Neuron (in vitro differentiated cells): ENCODE results near the gene GIGYF2.

Source experiments
- H2AFZ ChIP-seq: one replicate; pipeline ENCODE4 v1.6.1; 2013; ENCODE audit warnings: low read depth, mild to moderate bottlenecking, inconsistent platforms, low read length, moderate library complexity
- H3K27me3 ChIP-seq: one replicate; pipeline ENCODE4 v1.6.1; 2013; ENCODE audit warnings: low read length; ENCODE audit not compliant: insufficient read depth
- H3K36me3 ChIP-seq: one replicate; pipeline ENCODE4 v1.6.1; 2013; ENCODE audit warnings: low read length; ENCODE audit not compliant: insufficient read depth
- H3K4me1 ChIP-seq: one replicate; pipeline ENCODE4 v1.6.1; 2013; ENCODE audit warnings: low read length; ENCODE audit not compliant: insufficient read depth
- H3K4me3 ChIP-seq: 2 replicates; pipeline ENCODE4 v1.5.1; 2013; ENCODE audit warnings: mild to moderate bottlenecking, low read length, moderate library complexity
- H3K9me3 ChIP-seq: one replicate; pipeline ENCODE4 v1.6.1; 2013; ENCODE audit warnings: low read length

The GIGYF2 gene

GRCh38 chr2:232744963-232745362 is 47.8 kb downstream of the GIGYF2 start:
- H3K36me3 ChIP-seq, result peaks cover 37% of the 10 kb centered on the region

GRCh38 chr2:232748038-232748437 is 50.9 kb downstream of the GIGYF2 start:
- no peak overlapping the region for H3K4me3 ChIP-seq

More at GRCh38 chr2:232744963-232745362, 47.8 kb downstream of the GIGYF2 start:
- no peaks in the 10 kb centered on the region for H3K27me3 ChIP-seq
- no peak overlapping the region for H3K4me3 ChIP-seq
- H3K9me3 ChIP-seq, result no peaks in the 10 kb centered on the region
- H3K4me1 ChIP-seq, result no peaks in the 10 kb centered on the region
- no peak overlapping the region for H2AFZ ChIP-seq

GRCh38 chr2:232749331-232749730 is 52.2 kb downstream of the GIGYF2 start:
- H3K9me3 ChIP-seq, result no peaks in the 10 kb centered on the region
- H3K4me1 ChIP-seq, result no peaks in the 10 kb centered on the region
- no peaks in the 10 kb centered on the region for H3K27me3 ChIP-seq
- peaks cover 58% of the 10 kb centered on the region for H3K36me3 ChIP-seq
- no peak overlapping the region for H2AFZ ChIP-seq
- no peak overlapping the region for H3K4me3 ChIP-seq

More at GRCh38 chr2:232748038-232748437, 50.9 kb downstream of the GIGYF2 start:
- Histone ChIP-seq H3K27me3 (no peaks in the 10 kb centered on the region), H3K4me1 (no peaks in the 10 kb centered on the region), H3K36me3 (peaks cover 54% of the 10 kb centered on the region), H2AFZ (no peak overlapping the region), H3K9me3 (no peaks in the 10 kb centered on the region)

GRCh38 chr2:232750135-232750671 is 53.1 kb downstream of the GIGYF2 start:
- Histone ChIP-seq H3K9me3 (no peaks in the 10 kb centered on the region), H3K27me3 (no peaks in the 10 kb centered on the region), H2AFZ (no peak overlapping the region), H3K4me3 (no peak overlapping the region), H3K4me1 (no peaks in the 10 kb centered on the region), H3K36me3 (peaks cover 62% of the 10 kb centered on the region)

GRCh38 chr2:232757905-232758304 is 60.8 kb downstream of the GIGYF2 start:
- no peaks in the 10 kb centered on the region for H3K9me3 ChIP-seq
- H3K4me1 ChIP-seq, result no peaks in the 10 kb centered on the region
- H3K27me3 ChIP-seq, result no peaks in the 10 kb centered on the region
- H3K4me3 ChIP-seq, result no peak overlapping the region
- peaks cover 52% of the 10 kb centered on the region for H3K36me3 ChIP-seq
- no peak overlapping the region for H2AFZ ChIP-seq

- Histone ChIP-seq H3K9me3 (no peaks in the 10 kb centered on the region), H3K4me3 (no peak overlapping the region), H3K27me3 (no peaks in the 10 kb centered on the region), H2AFZ (no peak overlapping the region), H3K4me1 (no peaks in the 10 kb centered on the region), H3K36me3 (peaks cover 49% of the 10 kb centered on the region)
These were observed 64.3 kb downstream of the GIGYF2 start for GRCh38 chr2:232761301-232761907.

- Histone ChIP-seq H3K4me1 (no peaks in the 10 kb centered on the region), H3K4me3 (no peak overlapping the region), H3K27me3 (no peaks in the 10 kb centered on the region), H3K9me3 (no peaks in the 10 kb centered on the region), H2AFZ (no peak overlapping the region), H3K36me3 (peaks cover 49% of the 10 kb centered on the region)
These were observed 70.7 kb downstream of the GIGYF2 start for GRCh38 chr2:232767866-232768265.

GRCh38 chr2:232770207-232770606 is 73.1 kb downstream of the GIGYF2 start:
- Histone ChIP-seq H2AFZ (no peak overlapping the region), H3K4me1 (no peaks in the 10 kb centered on the region), H3K36me3 (peaks cover 36% of the 10 kb centered on the region), H3K27me3 (no peaks in the 10 kb centered on the region), H3K4me3 (no peak overlapping the region), H3K9me3 (no peaks in the 10 kb centered on the region)

GRCh38 chr2:232771870-232772269 is 74.7 kb downstream of the GIGYF2 start:
- Histone ChIP-seq H3K4me1 (peaks cover 6% of the 10 kb centered on the region), H3K4me3 (no peak overlapping the region), H3K36me3 (peaks cover 31% of the 10 kb centered on the region)

GRCh38 chr2:232772531-232772930 is 75.4 kb downstream of the GIGYF2 start:
- Histone ChIP-seq H3K36me3 (peaks cover 27% of the 10 kb centered on the region), H3K4me1 (peaks cover 6% of the 10 kb centered on the region), H3K4me3 (no peak overlapping the region)

More at GRCh38 chr2:232771870-232772269, 74.7 kb downstream of the GIGYF2 start:
- Histone ChIP-seq H3K9me3 (no peaks in the 10 kb centered on the region), H3K27me3 (no peaks in the 10 kb centered on the region), H2AFZ (no peak overlapping the region)

GRCh38 chr2:232773815-232774214 is 76.7 kb downstream of the GIGYF2 start:
- Histone ChIP-seq H3K36me3 (peaks cover 19% of the 10 kb centered on the region), H2AFZ (no peak overlapping the region), H3K4me1 (peaks cover 6% of the 10 kb centered on the region), H3K4me3 (no peak overlapping the region), H3K27me3 (no peaks in the 10 kb centered on the region), H3K9me3 (no peaks in the 10 kb centered on the region)

More at GRCh38 chr2:232772531-232772930, 75.4 kb downstream of the GIGYF2 start:
- Histone ChIP-seq H3K9me3 (no peaks in the 10 kb centered on the region), H2AFZ (no peak overlapping the region), H3K27me3 (no peaks in the 10 kb centered on the region)

GRCh38 chr2:232776435-232776834 is 79.3 kb downstream of the GIGYF2 start, which contains the start of gene KCNJ13:
Gene KCNJ13 (minus strand): TSS chr2:232776565. CDS start chr2:232771362, 5,203 bp downstream.
- Histone ChIP-seq H3K36me3 (peaks cover 16% of the 10 kb centered on the region), H3K4me3 (no peak within 1 kb of the TSS), H2AFZ (no peak within 1 kb of the TSS), H3K4me1 (peaks cover 6% of the 10 kb centered on the region), H3K27me3 (no peaks in the 10 kb centered on the region), H3K9me3 (no peaks in the 10 kb centered on the region)

GRCh38 chr2:232777276-232777675 is 80.1 kb downstream of the GIGYF2 start:
- no peak overlapping the region for H3K4me3 ChIP-seq
- H2AFZ ChIP-seq, result no peak overlapping the region
- H3K4me1 ChIP-seq, result peaks cover 6% of the 10 kb centered on the region
- no peaks in the 10 kb centered on the region for H3K9me3 ChIP-seq
- H3K36me3 ChIP-seq, result peaks cover 10% of the 10 kb centered on the region
- no peaks in the 10 kb centered on the region for H3K27me3 ChIP-seq
